Measurements from ENCODE around the gene NUDT16L1. TPM values are rescaled to one million over a fixed set of nuclear protein-coding genes. Genes with fewer than 3 reads are reported as not detected.
"Not testable (repeated sequence)": the region's sequence is repeated elsewhere in the genome, so short reads cannot be mapped to it uniquely, and the experiment has no call there.

Gene NUDT16L1
- 17.0 TPM for total RNA-seq
- polyA plus RNA-seq, result 38.4 TPM

DNA sequence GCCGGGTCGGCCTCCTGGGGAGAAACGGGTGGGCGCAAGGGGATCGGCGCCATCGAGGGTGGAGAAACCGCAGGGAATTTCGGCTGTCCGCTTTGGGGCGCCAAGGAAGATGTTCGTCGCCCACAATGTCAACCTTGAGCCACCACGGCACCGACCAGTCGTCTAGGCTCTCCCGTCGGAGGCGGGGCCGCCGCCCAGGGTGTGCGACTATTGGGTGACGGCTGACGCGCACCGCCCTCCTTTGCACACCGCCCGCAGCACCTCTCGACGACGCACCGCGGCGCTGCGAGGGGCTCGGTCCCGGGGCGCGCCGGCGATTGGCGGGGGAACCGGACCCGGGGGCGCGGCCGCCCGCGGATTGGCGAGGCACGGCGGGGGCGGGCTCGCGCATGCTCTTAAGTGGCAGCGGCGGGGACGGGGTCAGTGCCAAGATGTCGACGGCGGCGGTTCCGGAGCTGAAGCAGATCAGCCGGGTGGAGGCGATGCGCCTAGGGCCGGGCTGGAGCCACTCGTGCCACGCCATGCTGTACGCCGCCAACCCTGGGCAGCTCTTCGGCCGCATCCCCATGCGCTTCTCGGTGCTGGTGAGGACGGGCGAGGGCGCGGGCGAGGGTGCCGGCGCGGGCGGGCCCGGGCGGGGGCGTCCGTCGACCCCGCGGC, at the start of gene NUDT16L1:
NUDT16L1 (plus strand) TSS at position 267 of the 660 bp plus-strand sequence; CDS start at position 432, 165 bp downstream.
- WGBS, result under 1% methylated on average over 91 of the region's 91 CpGs
- H3K4me3 ChIP-seq (ENCODE audit: low read depth, low read length), result peak within 1 kb of the TSS; percentile 85
- no peaks in the 10 kb centered on the region for H3K36me3 ChIP-seq (ENCODE audit: insufficient read depth)
- peak within 1 kb of the TSS; percentile 92 for H3K27ac ChIP-seq (ENCODE audit: low read depth)
- DNase-seq (ENCODE audit: extremely low spot score), result peak; percentile 79
- H3K4me1 ChIP-seq (ENCODE audit: insufficient read depth), result no peaks in the 10 kb centered on the region

GRCh38 chr16:4646773-4647643, 46.4 kb upstream of the NUDT16L1 start:
- DNase-seq (ENCODE audit: extremely low spot score), result no peak
- Histone ChIP-seq H3K4me3 (ENCODE audit: low read depth, low read length) (no peak overlapping the region), H3K36me3 (ENCODE audit: insufficient read depth) (peaks cover 3% of the 10 kb centered on the region), H3K27ac (ENCODE audit: low read depth) (no peak overlapping the region), H3K4me1 (ENCODE audit: insufficient read depth) (no peaks in the 10 kb centered on the region)
- whole genome bisulfite sequencing, result 95% methylated on average over 22 of the region's 22 CpGs

- H3K4me1 ChIP-seq (ENCODE audit: insufficient read depth), result no peaks in the 10 kb centered on the region
- no peak overlapping the region for H3K4me3 ChIP-seq (ENCODE audit: low read depth, low read length)
- DNase-seq (ENCODE audit: extremely low spot score), result no peak
- no peak overlapping the region for H3K27ac ChIP-seq (ENCODE audit: low read depth)
- H3K36me3 ChIP-seq (ENCODE audit: insufficient read depth), result peaks cover 3% of the 10 kb centered on the region
- 96% methylated on average over 8 of the region's 8 CpGs for WGBS
Observed at GRCh38 chr16:4647644-4647980, 45.8 kb upstream of the NUDT16L1 start.

DNA sequence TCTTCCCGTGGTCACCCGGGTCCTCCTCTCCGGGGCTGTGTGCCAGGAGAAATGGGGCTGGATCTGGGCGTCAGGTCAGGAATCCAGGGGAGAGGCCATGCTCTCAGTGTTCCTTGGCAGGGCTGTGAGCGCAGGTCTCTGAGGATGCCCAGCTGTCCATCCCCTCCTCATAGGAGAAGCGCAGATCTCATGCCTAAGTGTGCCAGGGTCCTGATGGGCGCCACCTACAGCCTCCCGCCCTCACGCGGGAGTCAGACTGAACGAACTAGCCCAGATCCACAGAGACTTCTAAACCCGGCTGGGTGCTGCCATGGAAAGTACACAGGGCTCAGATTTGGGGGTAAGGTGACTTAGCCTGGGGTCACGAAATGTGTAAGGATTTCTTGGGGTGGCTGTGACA, 44.4 kb upstream of the NUDT16L1 start:
- H3K36me3 ChIP-seq (ENCODE audit: insufficient read depth), result peaks cover 5% of the 10 kb centered on the region
- no peak for DNase-seq (ENCODE audit: extremely low spot score)
- H3K4me3 ChIP-seq (ENCODE audit: low read depth, low read length), result no peak overlapping the region
- WGBS, result 95% methylated on average over 13 of the region's 13 CpGs
- no peak overlapping the region for H3K27ac ChIP-seq (ENCODE audit: low read depth)
- no peaks in the 10 kb centered on the region for H3K4me1 ChIP-seq (ENCODE audit: insufficient read depth)

DNA sequence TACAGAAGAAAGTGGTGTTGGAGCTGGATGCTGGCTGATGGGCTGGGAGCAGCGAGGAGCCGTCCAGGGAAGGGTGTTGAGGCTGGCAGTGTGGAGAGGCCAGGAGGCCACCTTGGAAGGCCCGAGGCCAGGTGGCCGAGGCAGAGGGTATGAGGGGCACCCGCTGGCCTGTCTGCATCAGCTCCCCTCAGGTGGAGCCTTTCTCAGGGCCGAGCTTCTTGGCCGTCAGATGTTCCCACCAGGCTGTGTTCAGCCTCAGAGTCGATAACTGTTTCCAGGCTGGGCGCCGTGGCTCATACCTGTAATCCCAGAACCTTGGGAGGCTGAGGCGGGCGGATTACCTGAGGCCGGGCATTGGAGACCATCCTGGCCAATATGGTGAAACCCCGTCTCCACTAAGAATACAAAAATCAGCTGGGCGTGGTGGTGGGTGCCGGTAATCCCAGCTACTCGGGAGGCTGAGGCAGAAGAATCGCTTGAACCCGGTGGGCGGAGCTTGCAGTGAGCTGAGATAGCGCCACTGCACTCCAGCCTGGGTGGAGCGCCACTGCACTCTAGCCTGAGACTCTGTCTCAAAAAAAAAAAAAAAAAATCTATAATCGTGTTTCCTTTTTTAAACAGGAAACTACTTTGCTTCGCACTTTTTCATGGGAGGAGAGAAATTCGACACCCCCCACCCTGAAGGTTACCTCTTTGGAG, 43.5 kb upstream of the NUDT16L1 start:
- no peak overlapping the region for H3K4me3 ChIP-seq (ENCODE audit: low read depth, low read length)
- DNase-seq (ENCODE audit: extremely low spot score), result no peak
- H3K4me1 ChIP-seq (ENCODE audit: insufficient read depth), result no peaks in the 10 kb centered on the region
- peaks cover 5% of the 10 kb centered on the region for H3K36me3 ChIP-seq (ENCODE audit: insufficient read depth)
- H3K27ac ChIP-seq (ENCODE audit: low read depth), result no peak overlapping the region
- WGBS, result 94% methylated on average over 25 of the region's 25 CpGs

DNA sequence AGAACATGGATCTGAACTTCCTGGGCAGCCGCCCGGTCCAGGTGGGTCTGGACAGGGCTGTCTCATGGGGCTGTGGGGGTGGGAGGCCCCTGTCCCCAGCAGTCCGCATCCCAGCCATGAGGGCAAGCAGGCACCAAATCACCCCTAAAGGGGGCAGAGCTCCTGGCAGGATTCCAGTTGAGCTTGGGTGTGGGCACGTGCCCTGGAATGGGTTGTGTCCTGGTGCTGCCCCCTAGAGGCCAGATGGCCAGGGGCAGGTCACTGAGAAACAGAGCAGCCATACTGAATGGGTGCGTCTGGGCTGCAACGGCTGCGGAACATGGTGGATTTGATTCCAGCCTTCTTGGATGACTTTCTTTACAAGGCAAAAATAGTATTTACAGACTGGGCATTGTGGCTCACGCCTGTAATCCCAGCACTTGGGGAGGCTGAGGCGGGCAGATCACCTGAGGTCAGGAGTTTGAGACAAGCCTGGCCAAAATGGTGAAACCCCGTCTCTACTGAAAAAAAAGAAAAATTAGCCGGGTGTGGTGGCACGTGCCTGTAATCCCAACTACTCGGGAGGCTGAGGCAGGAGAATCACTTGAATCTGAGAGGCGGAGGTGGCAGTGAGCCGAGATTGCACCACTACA, 42.8 kb upstream of the NUDT16L1 start:
- not testable (repeated sequence) for H3K4me1 ChIP-seq (ENCODE audit: insufficient read depth); H3K36me3 ChIP-seq (ENCODE audit: insufficient read depth); DNase-seq (ENCODE audit: extremely low spot score); H3K4me3 ChIP-seq (ENCODE audit: low read depth, low read length); H3K27ac ChIP-seq (ENCODE audit: low read depth)
- 86% methylated on average over 15 of the region's 15 CpGs for WGBS

DNA sequence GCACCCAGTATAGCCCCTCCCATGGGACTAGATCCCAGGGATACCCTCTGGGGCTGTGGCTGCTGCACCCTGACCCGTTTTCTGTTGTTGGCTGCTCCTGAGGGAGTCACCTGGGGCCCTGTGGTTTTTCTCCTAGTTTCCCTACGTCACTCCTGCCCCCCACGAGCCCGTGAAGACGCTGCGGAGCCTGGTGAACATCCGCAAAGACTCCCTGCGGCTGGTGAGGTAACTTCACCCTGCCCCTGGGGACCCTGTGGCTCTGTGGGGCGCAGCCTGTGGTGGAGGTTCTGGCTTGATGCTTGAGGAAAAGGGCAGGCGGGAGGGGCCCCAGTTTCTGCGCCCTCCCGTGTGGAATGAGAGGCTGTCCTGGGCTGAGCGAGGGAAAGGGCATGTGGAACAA, 41.5 kb upstream of the NUDT16L1 start:
- Histone ChIP-seq H3K36me3 (ENCODE audit: insufficient read depth) (peaks cover 5% of the 10 kb centered on the region), H3K4me1 (ENCODE audit: insufficient read depth) (no peaks in the 10 kb centered on the region), H3K4me3 (ENCODE audit: low read depth, low read length) (no peak overlapping the region), H3K27ac (ENCODE audit: low read depth) (no peak overlapping the region)
- WGBS, result 93% methylated on average over 13 of the region's 13 CpGs
- DNase-seq (ENCODE audit: extremely low spot score), result no peak

DNA sequence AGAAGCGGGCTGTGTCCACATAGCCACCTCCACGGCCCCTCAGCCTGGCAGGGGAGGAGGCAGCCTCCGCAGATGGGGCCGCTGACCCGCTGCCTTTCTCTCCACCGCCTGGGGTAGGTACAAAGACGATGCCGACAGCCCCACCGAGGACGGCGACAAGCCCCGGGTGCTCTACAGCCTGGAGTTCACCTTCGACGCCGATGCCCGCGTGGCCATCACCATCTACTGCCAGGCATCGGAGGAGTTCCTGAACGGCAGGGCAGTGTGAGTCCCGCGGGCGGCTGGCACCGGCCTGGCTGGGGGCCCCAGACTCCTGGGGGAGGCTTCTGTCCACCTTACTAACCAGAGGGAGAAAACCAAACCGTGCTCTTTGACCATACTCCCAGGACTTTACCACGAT, 40.8 kb upstream of the NUDT16L1 start:
- H3K4me3 ChIP-seq (ENCODE audit: low read depth, low read length), result no peak overlapping the region
- H3K27ac ChIP-seq (ENCODE audit: low read depth), result no peak overlapping the region
- H3K4me1 ChIP-seq (ENCODE audit: insufficient read depth), result no peaks in the 10 kb centered on the region
- no peak for DNase-seq (ENCODE audit: extremely low spot score)
- WGBS, result 93% methylated on average over 25 of the region's 25 CpGs
- peaks cover 5% of the 10 kb centered on the region for H3K36me3 ChIP-seq (ENCODE audit: insufficient read depth)

DNA sequence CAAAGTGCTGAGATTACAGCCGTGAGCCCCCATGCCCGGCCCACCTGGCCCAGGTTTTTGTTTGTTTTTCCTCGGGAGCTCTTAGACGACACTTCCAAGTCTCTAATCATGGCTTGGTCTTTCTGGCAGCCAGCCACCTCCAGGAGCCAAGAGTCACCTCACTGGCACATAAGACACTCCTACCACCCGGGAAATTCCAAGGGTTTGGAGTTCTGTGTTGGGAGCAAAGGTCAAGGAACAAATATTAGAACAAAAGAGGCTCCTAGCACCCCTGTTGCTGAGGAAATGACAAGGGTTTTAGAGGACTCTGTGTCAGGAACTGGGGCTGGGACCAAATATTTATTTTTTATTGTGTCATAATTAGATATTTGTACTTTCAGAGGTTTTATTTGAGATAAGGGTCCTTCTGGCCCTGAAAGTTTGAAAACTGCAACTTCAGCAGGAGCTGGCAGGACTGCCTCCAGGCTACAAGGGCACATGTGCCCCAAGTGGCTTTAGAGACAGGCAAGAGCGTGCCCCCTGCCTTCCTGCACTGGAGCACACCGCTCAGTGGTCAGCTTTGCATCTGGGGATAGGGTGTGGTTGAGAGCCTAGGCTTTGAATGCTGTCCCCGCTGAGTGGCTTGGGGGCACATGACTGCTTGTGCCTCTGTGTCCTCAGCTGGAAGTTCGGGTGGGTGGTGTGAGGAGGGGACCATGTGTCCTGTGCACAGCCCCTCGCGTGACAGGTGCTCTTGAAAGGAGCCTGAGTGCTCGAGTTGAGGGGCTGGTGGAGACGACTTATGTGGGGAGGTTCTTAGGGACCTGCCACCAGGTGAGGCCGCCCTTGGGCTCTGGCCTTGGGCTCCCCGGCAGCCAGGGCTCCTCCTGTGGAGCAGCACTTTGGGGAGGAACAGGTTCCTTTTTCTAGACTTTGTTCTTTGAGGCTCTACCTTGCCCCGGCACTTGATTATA, 39.1 kb upstream of the NUDT16L1 start:
- DNase-seq (ENCODE audit: extremely low spot score), result no peak
- Histone ChIP-seq H3K27ac (ENCODE audit: low read depth) (no peak overlapping the region), H3K4me1 (ENCODE audit: insufficient read depth) (no peaks in the 10 kb centered on the region), H3K4me3 (ENCODE audit: low read depth, low read length) (no peak overlapping the region), H3K36me3 (ENCODE audit: insufficient read depth) (peaks cover 5% of the 10 kb centered on the region)
- WGBS, result 87% methylated on average over 16 of the region's 16 CpGs

DNA sequence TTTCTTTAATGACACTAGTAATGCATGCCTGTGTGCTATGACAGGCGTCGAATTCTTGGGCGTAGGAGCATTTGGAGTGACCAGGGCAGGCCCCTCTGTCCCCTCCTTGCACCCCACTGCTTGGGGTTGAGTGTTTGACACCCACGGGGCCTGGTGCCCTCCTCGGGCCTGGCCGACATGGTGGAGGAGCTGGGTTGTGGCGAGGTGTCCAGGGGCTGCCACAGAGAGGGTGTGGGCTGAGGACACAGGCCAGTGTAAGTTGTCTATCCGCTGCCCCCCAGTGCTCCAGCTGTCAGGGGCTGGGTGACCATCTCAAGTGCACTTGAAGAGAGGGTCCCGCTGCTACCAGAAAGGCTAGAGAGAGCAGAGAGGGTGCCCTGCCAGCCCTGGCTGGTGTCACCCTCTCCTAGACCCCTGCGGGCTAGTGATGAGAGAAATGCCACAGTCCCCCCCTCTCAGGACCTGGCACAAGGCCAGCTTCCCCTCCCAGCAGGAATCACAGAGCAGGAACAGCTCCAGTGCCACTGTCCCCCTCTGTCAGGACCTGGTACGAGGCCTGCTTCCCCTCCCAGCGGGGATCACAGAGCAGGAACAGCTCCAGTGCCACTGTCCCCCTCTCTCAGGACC, 38.3 kb upstream of the NUDT16L1 start:
- H3K4me3 ChIP-seq (ENCODE audit: low read depth, low read length), result no peak overlapping the region
- DNase-seq (ENCODE audit: extremely low spot score), result no peak
- peaks cover 5% of the 10 kb centered on the region for H3K36me3 ChIP-seq (ENCODE audit: insufficient read depth)
- H3K27ac ChIP-seq (ENCODE audit: low read depth), result no peak overlapping the region
- 93% methylated on average over 12 of the region's 12 CpGs for WGBS
- no peaks in the 10 kb centered on the region for H3K4me1 ChIP-seq (ENCODE audit: insufficient read depth)

DNA sequence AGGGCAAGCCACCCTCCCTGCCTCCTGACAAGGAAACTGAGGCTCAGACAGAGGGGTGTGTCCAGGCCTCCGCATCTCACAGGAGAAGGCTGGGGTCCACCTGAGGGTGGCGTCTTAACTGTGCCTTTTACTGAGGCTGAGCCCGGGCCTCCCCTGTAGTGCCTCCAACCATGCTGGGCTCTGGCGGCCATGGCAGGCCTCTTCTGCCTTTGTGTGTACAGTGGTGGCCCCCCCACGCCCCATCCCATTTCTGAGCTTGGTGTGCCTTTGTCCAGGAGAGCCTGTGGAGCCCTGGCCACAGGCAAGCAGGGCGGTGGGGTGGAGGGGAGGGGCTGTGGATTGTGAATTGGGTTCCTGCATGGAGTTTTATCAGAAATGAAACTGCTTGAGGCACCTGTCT, 37.6 kb upstream of the NUDT16L1 start:
- Histone ChIP-seq H3K4me1 (ENCODE audit: insufficient read depth) (no peaks in the 10 kb centered on the region), H3K36me3 (ENCODE audit: insufficient read depth) (peaks cover 5% of the 10 kb centered on the region), H3K27ac (ENCODE audit: low read depth) (no peak overlapping the region), H3K4me3 (ENCODE audit: low read depth, low read length) (no peak overlapping the region)
- no peak for DNase-seq (ENCODE audit: extremely low spot score)
- 96% methylated on average over 6 of the region's 6 CpGs for WGBS

DNA sequence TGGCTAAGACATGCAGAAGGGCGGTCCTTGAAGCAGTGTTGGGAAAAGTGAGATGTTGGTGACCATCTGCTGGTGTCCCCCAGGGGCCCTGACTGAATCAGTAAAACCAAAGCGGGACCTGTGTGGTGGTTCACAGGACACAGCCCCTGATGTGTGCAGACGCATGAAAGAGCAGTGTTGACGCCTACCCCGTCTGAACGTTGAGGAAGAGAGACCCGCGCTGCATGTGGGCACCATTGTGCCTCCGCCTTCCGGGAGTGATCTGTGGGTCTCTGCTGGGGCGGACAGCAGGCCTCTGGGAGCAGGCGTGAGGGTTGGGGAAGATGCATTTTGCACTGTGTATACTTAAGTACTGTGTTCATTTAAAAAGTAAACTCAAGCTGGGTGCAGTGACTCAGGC, 37.1 kb upstream of the NUDT16L1 start:
- 97% methylated on average over 12 of the region's 12 CpGs for WGBS
- no peak for DNase-seq (ENCODE audit: extremely low spot score)
- H3K4me1 ChIP-seq (ENCODE audit: insufficient read depth), result no peaks in the 10 kb centered on the region
- no peak overlapping the region for H3K4me3 ChIP-seq (ENCODE audit: low read depth, low read length)
- no peak overlapping the region for H3K27ac ChIP-seq (ENCODE audit: low read depth)
- H3K36me3 ChIP-seq (ENCODE audit: insufficient read depth), result peaks cover 5% of the 10 kb centered on the region
